ENCODE results near the gene ACAD10. TPM values are rescaled to one million over a fixed set of nuclear protein-coding genes. Genes with fewer than 3 reads are reported as not detected.
A peak's percentile ranks its signal among the peaks of the same experiment; 100 is the strongest.

Gene ACAD10
- total RNA-seq, 4 donors from 2014 or later = 8.8 to 21.6 (median 16.8) TPM

- H3K27ac ChIP-seq (replicated peaks in 1 of 4) = peak overlapping the region; percentile 80 to 91 (median 86)
- intact Hi-C loops (cut with DNase I) = loop anchor here (10.0 kb wide), 1 partner anchor 161 kb away; no protein-coding TSS in a partner anchor
- H3K27me3 ChIP-seq = no peaks in the 10 kb centered on the region
- peaks cover 25 to 38% (median 31%) of the 10 kb centered on the region in 4 donors for H3K4me1 ChIP-seq
- peak overlapping the region; percentile 73 to 98 (median 91) for H3K4me3 ChIP-seq
- H3K9me3 ChIP-seq = no peaks in the 10 kb centered on the region
- WGBS = 0% methylated on average over 26 of the region's 36 CpGs
- TF ChIP-seq POLR2AphosphoS5 (IDR thresholded peaks at IDR 0.05) = no peak
- no peak for TF ChIP-seq POLR2A (IDR thresholded peaks at IDR 0.05; ENCODE audit: low read depth)
- TF ChIP-seq EP300 (IDR thresholded peaks at IDR 0.05) = no peak
- TF ChIP-seq CTCF (IDR thresholded peaks at IDR 0.05) = no peak
- no peak for DNase-seq (ENCODE audit: extremely low spot score)
- H3K36me3 ChIP-seq = peaks cover 25 to 30% (median 29%) of the 10 kb centered on the region in 4 donors
These were observed 487 bp upstream of the ACAD10 start for GRCh38 chr12:111685322-111685810.

- H3K9me3 ChIP-seq = no peaks in the 10 kb centered on the region
- H3K36me3 ChIP-seq = peaks cover 12 to 17% (median 16%) of the 10 kb centered on the region in 4 donors
- no peaks in the 10 kb centered on the region for H3K27me3 ChIP-seq
- no peak for DNase-seq (ENCODE audit: extremely low spot score)
- TF ChIP-seq POLR2A (IDR thresholded peaks at IDR 0.05; ENCODE audit: low read depth) = no peak
- no peak for TF ChIP-seq POLR2AphosphoS5 (IDR thresholded peaks at IDR 0.05)
- no peak for TF ChIP-seq EP300 (IDR thresholded peaks at IDR 0.05)
- no peak for TF ChIP-seq CTCF (IDR thresholded peaks at IDR 0.05)
- peak overlapping the region; percentile 73 to 98 (median 91) for H3K4me3 ChIP-seq
- WGBS = 16% methylated on average over 15 of the region's 15 CpGs
- H3K4me1 ChIP-seq = peaks cover 25 to 38% (median 31%) of the 10 kb centered on the region in 4 donors
- peak overlapping the region; percentile 80 to 91 (median 86) for H3K27ac ChIP-seq (replicated peaks in 1 of 4)
- intact Hi-C loops (cut with DNase I) = loop anchor here (10.0 kb wide), 1 partner anchor 162 kb away; no protein-coding TSS in a partner anchor
These were observed 787 bp downstream of the ACAD10 start for GRCh38 chr12:111686574-111687105.

GRCh38 chr12:111687255-111687654 is 1.4 kb downstream of the ACAD10 start:
- intact Hi-C loops (cut with DNase I) = loop anchor here (10.0 kb wide), 1 partner anchor 162 kb away; no protein-coding TSS in a partner anchor
- Histone ChIP-seq H3K36me3 (peaks cover 6 to 11% (median 10%) of the 10 kb centered on the region in 4 donors), H3K27me3 (no peaks in the 10 kb centered on the region), H3K9me3 (no peaks in the 10 kb centered on the region), H3K27ac (replicated peaks in 1 of 4) (no peak overlapping the region), H3K4me3 (no peak overlapping the region), H3K4me1 (peaks cover 25 to 38% (median 31%) of the 10 kb centered on the region in 4 donors)
- no peak for DNase-seq (ENCODE audit: extremely low spot score)
- 51% methylated on average over 2 of the region's 2 CpGs for WGBS
- TF ChIP-seq EP300 (IDR thresholded peaks at IDR 0.05) (no peak), POLR2AphosphoS5 (IDR thresholded peaks at IDR 0.05) (no peak), POLR2A (IDR thresholded peaks at IDR 0.05; ENCODE audit: low read depth) (no peak), CTCF (IDR thresholded peaks at IDR 0.05) (no peak)

DNA sequence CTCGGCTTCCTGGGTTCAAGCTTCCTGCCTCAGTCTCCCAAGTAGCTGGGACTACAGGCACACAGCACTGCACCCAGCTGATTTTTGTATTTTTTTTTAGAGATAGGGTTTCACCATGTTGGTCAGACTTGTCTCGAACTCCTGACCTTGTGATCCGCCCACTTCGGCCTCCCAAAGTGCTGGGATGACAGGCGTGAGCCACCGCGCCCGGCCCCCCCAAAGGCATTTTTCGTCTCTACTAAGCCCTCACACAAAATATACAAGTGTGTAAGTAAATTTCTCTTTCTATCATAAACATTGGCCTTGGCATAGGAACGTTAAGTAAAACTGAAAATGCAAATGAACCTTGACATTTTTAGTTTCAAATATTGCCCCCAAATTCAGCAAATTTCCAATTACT is 2.1 kb downstream of the ACAD10 start:
- intact Hi-C loops (cut with DNase I) = loop anchor here (10.0 kb wide), 1 partner anchor 163 kb away; no protein-coding TSS in a partner anchor

More for the DNA sequence above, 2.1 kb downstream of the ACAD10 start:
- Histone ChIP-seq H3K27ac (replicated peaks in 1 of 4) (no peak overlapping the region), H3K9me3 (no peaks in the 10 kb centered on the region), H3K36me3 (peaks cover under 1 to 10% (median 7%) of the 10 kb centered on the region in 4 donors), H3K4me1 (peaks cover 25 to 38% (median 31%) of the 10 kb centered on the region in 4 donors), H3K4me3 (no peak overlapping the region), H3K27me3 (no peaks in the 10 kb centered on the region)
- WGBS = 87% methylated on average over 10 of the region's 10 CpGs
- DNase-seq (ENCODE audit: extremely low spot score) = no peak
- TF ChIP-seq EP300 (IDR thresholded peaks at IDR 0.05) (no peak), POLR2AphosphoS5 (IDR thresholded peaks at IDR 0.05) (no peak), POLR2A (IDR thresholded peaks at IDR 0.05; ENCODE audit: low read depth) (no peak), CTCF (IDR thresholded peaks at IDR 0.05) (no peak)
